ENCODE measurements around the gene HCK. TPM values are rescaled to one million over a fixed set of nuclear protein-coding genes. Genes with fewer than 3 reads are reported as not detected.

HCK gene
- polyA plus RNA-seq, 2 of the 4 experiments (the other 2 are of a cell fraction) = 0.06 TPM; not detected in 1

- CTCF ChIA-PET = interaction anchor here (1.1 to 10.4 kb wide), 8 partner anchors 11 to 214 kb away, joined by 3 to 193 read pairs (median 11); no protein-coding TSS in a partner anchor
- Histone ChIP-seq H3K27ac (peak overlapping the region; percentile 63 to 74; a peak in 5 of 6 replicates), H3K4me1 (peaks cover 16% of the 10 kb centered on the region; the same call in 1 of the 3 replicates), H3K4me3 (no peak overlapping the region; the same call in 2 of the 3 replicates), H3K9me3 (no peaks in the 10 kb centered on the region), H3K4me2 (peak overlapping the region; percentile 45; the same call in 2 of the 3 replicates)
- ATAC-seq (no peak), DNase-seq (ENCODE audit: low read depth in 1 of 2, low spot score in 1 of 2) (no peak), FAIRE-seq (no peak)
- TF ChIP-seq HDAC2 (IDR thresholded peaks at IDR 0.05) (no peak), FOXS1 (CRISPR knock-in tag; IDR thresholded peaks at IDR 0.05) (no peak), CHD2 (IDR thresholded peaks at IDR 0.05; ENCODE audit: low read length, partially characterized antibody) (no peak), RAD21 (conservative IDR thresholded peaks at IDR 0.05 in 1 of 2, IDR thresholded peaks at IDR 0.05 in 1 of 2) (no peak), HES2 (IDR thresholded peaks at IDR 0.05) (no peak), ZNF302 (CRISPR knock-in tag; IDR thresholded peaks at IDR 0.05) (no peak), GATA3 (IDR thresholded peaks at IDR 0.05; ENCODE audit: borderline replicate concordance) (no peak)
- POLR2A ChIA-PET = no interaction called here
- 16% methylated on average over 4 of the region's 4 CpGs for WGBS (ENCODE audit: missing lambda C conversion rate)
Measured at GRCh38 chr20:32036252-32036651, 15.8 kb upstream of the HCK start.

- Histone ChIP-seq H3K27ac (peak overlapping the region; percentile 63 to 74; a peak in 5 of 6 replicates), H3K4me2 (peak overlapping the region; percentile 45; the same call in 2 of the 3 replicates), H3K4me1 (peaks cover 16% of the 10 kb centered on the region; the same call in 1 of the 3 replicates), H3K9me3 (no peaks in the 10 kb centered on the region), H3K4me3 (no peak overlapping the region; the same call in 2 of the 3 replicates)
- 13% methylated on average over 8 of the region's 10 CpGs for WGBS (ENCODE audit: missing lambda C conversion rate)
- no peak for ATAC-seq
- no peak for DNase-seq (ENCODE audit: low read depth in 1 of 2, low spot score in 1 of 2)
- TF ChIP-seq MYC (IDR thresholded peaks at IDR 0.05; ENCODE audit: borderline replicate concordance, low read length) (no peak), CEBPB (IDR thresholded peaks at IDR 0.05) (0 out of 4 replicates have a peak, but pooled peaks of 1 of the 2 experiments have one; percentile 12), NFE2L2 (conservative IDR thresholded peaks at IDR 0.05; ENCODE audit: low read length) (no peak), PHF8 (IDR thresholded peaks at IDR 0.05; ENCODE audit: borderline replicate concordance, low read depth) (0 out of 2 replicates have a peak, but pooled peaks have one; percentile 20), EHMT2 (IDR thresholded peaks at IDR 0.05; ENCODE audit: low read depth) (no peak), PBX3 (IDR thresholded peaks at IDR 0.05) (no peak)
- FAIRE-seq = no peak
- ChIA-PET CTCF (interaction anchor here (0.9 to 10.4 kb wide), 6 partner anchors 11 to 213 kb away, joined by 4 to 193 read pairs (median 14); no protein-coding TSS in a partner anchor), POLR2A (no interaction called here)
Measured at GRCh38 chr20:32036716-32037485, 15.1 kb upstream of the HCK start.

GRCh38 chr20:32037929-32038328 lies 14.1 kb upstream of the HCK start:
- peak in 1 of 2 experiments; percentile 22; a peak in 1 of 6 replicates for ATAC-seq
- Histone ChIP-seq H3K4me3 (no peak overlapping the region), H3K9me3 (no peaks in the 10 kb centered on the region), H3K4me2 (no peak overlapping the region; the same call in 2 of the 3 replicates), H3K4me1 (peaks cover 16% of the 10 kb centered on the region; the same call in 1 of the 3 replicates), H3K27ac (no peak overlapping the region)
- 22% methylated on average over 4 of the region's 4 CpGs for WGBS (ENCODE audit: missing lambda C conversion rate)
- TF ChIP-seq POLR2A (IDR thresholded peaks at IDR 0.05; ENCODE audit: low read length) (no peak), CBX8 (IDR thresholded peaks at IDR 0.05) (no peak), NPAS2 (CRISPR knock-in tag; IDR thresholded peaks at IDR 0.05; ENCODE audit: borderline replicate concordance) (no peak), CHD2 (IDR thresholded peaks at IDR 0.05; ENCODE audit: low read length, partially characterized antibody) (no peak), SMC3 (IDR thresholded peaks at IDR 0.05) (no peak), USF2 (IDR thresholded peaks at IDR 0.05) (no peak), SREBF2 (IDR thresholded peaks at IDR 0.05) (no peak), RAD21 (conservative IDR thresholded peaks at IDR 0.05 in 1 of 2, IDR thresholded peaks at IDR 0.05 in 1 of 2) (no peak), JUNB (IDR thresholded peaks at IDR 0.05) (no peak), ELK1 (IDR thresholded peaks at IDR 0.05; ENCODE audit: low read depth, low read length) (no peak), CBX2 (IDR thresholded peaks at IDR 0.05; ENCODE audit: borderline replicate concordance, low read depth) (no peak), RARB (CRISPR knock-in tag; IDR thresholded peaks at IDR 0.05) (no peak)
- POLR2A ChIA-PET = no interaction called here
- DNase-seq (ENCODE audit: low read depth in 1 of 2, low spot score in 1 of 2) = peak in 1 of 2 experiments; percentile 23
- CTCF ChIA-PET = interaction anchor here (0.9 kb wide), 1 partner anchor 191 kb away, joined by 4 read pairs; no protein-coding TSS in a partner anchor
- no peak for FAIRE-seq
